GM23338 (cell line): ENCODE measurements around the gene CYSTM1.

Experiments used
- CREB1 ChIP-seq: fragments of 250-450 bp; sonication (Bioruptor Pico); IDR thresholded peaks from 2 replicates; pipeline ENCODE4 v1.5.0; 2020; ENCODE audit warnings: low read depth, mild to moderate bottlenecking, moderate library complexity
- CTCF ChIP-seq, 2 experiments: fragments of 200-600 bp in 1 of 2; sonication (generic) in 1 of 2; conservative IDR thresholded peaks; 2 replicates each; pipeline versions ENCODE4 v1.5.1 to v1.6.1; 2016 to 2017; ENCODE audit warnings: antibody characterized with exemption in 2 of 2, low read depth in 2 of 2, mild to moderate bottlenecking in 2 of 2, moderate library complexity in 1 of 2
- EZH2 ChIP-seq: fragments of 200-600 bp; sonication (generic); IDR thresholded peaks from one replicate; pipeline ENCODE4 v1.8.0; 2017; ENCODE audit warnings: antibody characterized with exemption, mild to moderate bottlenecking, low read depth; ENCODE audit not compliant: unreplicated experiment
- EZH2phosphoT487 ChIP-seq: fragments of 200-600 bp; sonication (generic); IDR thresholded peaks from one replicate; pipeline ENCODE4 v1.8.1; 2018; ENCODE audit warnings: antibody characterized with exemption; ENCODE audit not compliant: unreplicated experiment
- JUNB ChIP-seq: IDR thresholded peaks from one replicate; pipeline ENCODE4 v1.6.1; 2016; ENCODE audit warnings: antibody characterized with exemption; ENCODE audit not compliant: unreplicated experiment
- NANOG ChIP-seq: IDR thresholded peaks from 2 replicates; pipeline ENCODE4 v1.6.1; 2016; ENCODE audit warnings: antibody characterized with exemption, borderline replicate concordance
- POLR2AphosphoS5 ChIP-seq: IDR thresholded peaks from 2 replicates; pipeline ENCODE4 v1.6.1; 2016; ENCODE audit warnings: antibody characterized with exemption, low read depth
- REST ChIP-seq: IDR thresholded peaks from one replicate; pipeline ENCODE4 v1.6.1; 2018; ENCODE audit warnings: antibody characterized with exemption; ENCODE audit not compliant: unreplicated experiment
- STAT1 ChIP-seq: IDR thresholded peaks from one replicate; pipeline ENCODE4 v1.6.1; 2016; ENCODE audit warnings: antibody characterized with exemption; ENCODE audit not compliant: unreplicated experiment
- ZNF114 ChIP-seq: fragments of 250-450 bp; sonication (Bioruptor Pico); IDR thresholded peaks from 2 replicates; pipeline ENCODE4 v1.5.0; 2020; ENCODE audit warnings: mild to moderate bottlenecking, moderate library complexity
- ZNF331 ChIP-seq: fragments of 250-450 bp; sonication (Bioruptor Pico); IDR thresholded peaks from 2 replicates; pipeline ENCODE4 v1.5.0; 2020; ENCODE audit warnings: low read depth, mild to moderate bottlenecking, moderate library complexity
- TF ChIP-seq, protein P1 (sequence below): IDR thresholded peaks from 2 replicates; pipeline ENCODE4 v1.6.1; 2016; ENCODE audit warnings: antibody characterized with exemption

GRCh38 chr5:140142856-140143255 lies 32.1 kb upstream of the CYSTM1 start:
- TF ChIP-seq REST (no peak), POLR2AphosphoS5 (no peak), CTCF (conservative IDR thresholded peaks at IDR 0.05; ENCODE audit: low read depth in 2 of 2) (no peak), JUNB (no peak), EZH2 (no peak), EZH2phosphoT487 (no peak), STAT1 (no peak), CREB1 (CRISPR knock-in tag) (no peak), NANOG (no peak), ZNF331 (no peak), ZNF114 (no peak)
- TF ChIP-seq, protein P1, sequence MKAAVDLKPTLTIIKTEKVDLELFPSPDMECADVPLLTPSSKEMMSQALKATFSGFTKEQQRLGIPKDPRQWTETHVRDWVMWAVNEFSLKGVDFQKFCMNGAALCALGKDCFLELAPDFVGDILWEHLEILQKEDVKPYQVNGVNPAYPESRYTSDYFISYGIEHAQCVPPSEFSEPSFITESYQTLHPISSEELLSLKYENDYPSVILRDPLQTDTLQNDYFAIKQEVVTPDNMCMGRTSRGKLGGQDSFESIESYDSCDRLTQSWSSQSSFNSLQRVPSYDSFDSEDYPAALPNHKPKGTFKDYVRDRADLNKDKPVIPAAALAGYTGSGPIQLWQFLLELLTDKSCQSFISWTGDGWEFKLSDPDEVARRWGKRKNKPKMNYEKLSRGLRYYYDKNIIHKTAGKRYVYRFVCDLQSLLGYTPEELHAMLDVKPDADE: no peak
